Measurements from ENCODE around the gene PPM1J. TPM values are rescaled to one million over a fixed set of nuclear protein-coding genes. Genes with fewer than 3 reads are reported as not detected.

Gene PPM1J
- total RNA-seq, 6 experiments from 2014 or later, result 1.1 to 1.7 (median 1.4) TPM

DNA sequence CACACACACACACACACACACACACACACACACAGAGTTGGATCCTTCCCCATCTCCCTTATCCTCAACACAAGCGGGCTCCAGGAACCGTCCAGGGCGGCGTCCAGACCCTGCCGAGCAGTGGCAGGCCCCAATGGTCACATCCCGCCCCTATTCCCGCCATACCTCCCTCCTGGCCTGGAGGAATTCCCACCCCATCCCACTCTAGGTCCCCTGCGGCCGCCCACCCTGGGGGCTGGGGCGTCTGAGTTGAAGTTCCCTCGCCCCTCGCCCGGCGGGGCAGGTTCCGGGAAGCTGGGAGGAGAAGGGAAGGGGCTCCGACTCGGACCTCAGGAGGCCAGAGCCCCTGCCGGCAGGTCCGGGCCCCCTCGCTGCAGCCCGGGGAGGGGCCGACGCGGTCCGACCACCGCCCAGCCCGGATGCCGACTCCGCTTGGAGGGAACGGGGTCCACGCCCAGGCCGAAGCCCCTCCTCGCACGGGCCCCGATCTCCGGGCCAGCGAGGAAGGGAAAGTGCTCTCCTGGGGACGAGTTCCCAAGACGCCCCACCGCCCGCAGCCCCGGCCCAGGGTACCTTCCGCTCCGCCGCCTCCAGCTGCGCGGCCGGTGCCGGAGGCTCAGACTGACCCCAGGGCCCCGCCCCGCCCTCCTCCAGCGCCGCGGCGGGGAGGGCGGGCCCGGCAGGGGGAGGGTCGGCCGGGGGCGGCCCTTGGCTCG, 8.5 kb downstream of the PPM1J start, which contains the start of gene RHOC:
TSS of gene RHOC (minus strand) at position 623 of the 716 bp plus-strand sequence. CDS start 3,328 bp downstream, outside the sequence.
- H3K27ac Mint-ChIP-seq, result peak within 1 kb of the TSS; percentile 93
- DNase-seq, result no peak
- peak within 1 kb of the TSS; percentile 92 for H3K4me3 Mint-ChIP-seq
- no peaks in the 10 kb centered on the region for H3K9me3 Mint-ChIP-seq
- H3K36me3 Mint-ChIP-seq (ENCODE audit: low read depth), result peaks cover 17% of the 10 kb centered on the region
- H3K4me1 Mint-ChIP-seq (ENCODE audit: low read depth), result peaks cover 50% of the 10 kb centered on the region
- TF ChIP-seq, protein P1, sequence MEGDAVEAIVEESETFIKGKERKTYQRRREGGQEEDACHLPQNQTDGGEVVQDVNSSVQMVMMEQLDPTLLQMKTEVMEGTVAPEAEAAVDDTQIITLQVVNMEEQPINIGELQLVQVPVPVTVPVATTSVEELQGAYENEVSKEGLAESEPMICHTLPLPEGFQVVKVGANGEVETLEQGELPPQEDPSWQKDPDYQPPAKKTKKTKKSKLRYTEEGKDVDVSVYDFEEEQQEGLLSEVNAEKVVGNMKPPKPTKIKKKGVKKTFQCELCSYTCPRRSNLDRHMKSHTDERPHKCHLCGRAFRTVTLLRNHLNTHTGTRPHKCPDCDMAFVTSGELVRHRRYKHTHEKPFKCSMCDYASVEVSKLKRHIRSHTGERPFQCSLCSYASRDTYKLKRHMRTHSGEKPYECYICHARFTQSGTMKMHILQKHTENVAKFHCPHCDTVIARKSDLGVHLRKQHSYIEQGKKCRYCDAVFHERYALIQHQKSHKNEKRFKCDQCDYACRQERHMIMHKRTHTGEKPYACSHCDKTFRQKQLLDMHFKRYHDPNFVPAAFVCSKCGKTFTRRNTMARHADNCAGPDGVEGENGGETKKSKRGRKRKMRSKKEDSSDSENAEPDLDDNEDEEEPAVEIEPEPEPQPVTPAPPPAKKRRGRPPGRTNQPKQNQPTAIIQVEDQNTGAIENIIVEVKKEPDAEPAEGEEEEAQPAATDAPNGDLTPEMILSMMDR (IDR thresholded peaks at IDR 0.05), result no peak
- H3K27me3 Mint-ChIP-seq (ENCODE audit: insufficient read depth), result peaks cover 7% of the 10 kb centered on the region

GRCh38 chr1:112704934-112705627, 10.1 kb downstream of the PPM1J start:
- Mint-ChIP-seq H3K4me3 (peak overlapping the region; percentile 92), H3K27me3 (ENCODE audit: insufficient read depth) (peaks cover 7% of the 10 kb centered on the region), H3K4me1 (ENCODE audit: low read depth) (peaks cover 66% of the 10 kb centered on the region), H3K36me3 (ENCODE audit: low read depth) (peaks cover 18% of the 10 kb centered on the region), H3K27ac (peak overlapping the region; percentile 93), H3K9me3 (no peaks in the 10 kb centered on the region)
- TF ChIP-seq, protein P1 (IDR thresholded peaks at IDR 0.05), result no peak
- peak; percentile 95 for DNase-seq

DNA sequence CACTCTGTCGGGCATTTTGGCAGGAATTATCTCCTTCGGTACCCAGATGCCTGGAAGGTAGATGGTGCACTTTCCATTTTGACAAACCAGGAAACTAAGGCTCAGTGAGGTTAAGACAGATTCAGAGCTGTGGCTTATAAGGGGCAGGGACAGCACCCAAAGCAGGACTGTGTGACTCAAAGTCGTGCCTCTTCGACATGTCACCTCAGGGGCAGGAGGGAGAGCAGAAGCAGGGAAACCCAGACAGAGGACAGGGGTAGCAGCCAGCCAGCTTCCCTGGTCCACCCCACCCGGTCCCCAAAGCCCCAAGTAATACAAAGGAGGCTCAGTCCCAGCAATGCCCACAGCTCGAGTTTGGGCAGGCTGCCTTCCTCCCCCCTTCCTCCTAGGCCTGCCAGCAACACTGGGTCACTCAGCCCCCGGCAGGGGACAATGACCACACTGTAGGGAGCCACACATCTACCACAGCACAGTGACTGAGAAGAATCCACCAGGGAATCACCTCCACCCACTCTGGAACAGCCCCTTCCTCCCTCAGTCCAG, 10.7 kb downstream of the PPM1J start:
- DNase-seq, result no peak
- peak overlapping the region; percentile 92 for H3K4me3 Mint-ChIP-seq
- H3K27me3 Mint-ChIP-seq (ENCODE audit: insufficient read depth), result peaks cover 7% of the 10 kb centered on the region
- H3K4me1 Mint-ChIP-seq (ENCODE audit: low read depth), result peaks cover 72% of the 10 kb centered on the region
- H3K27ac Mint-ChIP-seq, result peak overlapping the region; percentile 93
- no peaks in the 10 kb centered on the region for H3K9me3 Mint-ChIP-seq
- peaks cover 23% of the 10 kb centered on the region for H3K36me3 Mint-ChIP-seq (ENCODE audit: low read depth)
- TF ChIP-seq, protein P1 (IDR thresholded peaks at IDR 0.05), result no peak

DNA sequence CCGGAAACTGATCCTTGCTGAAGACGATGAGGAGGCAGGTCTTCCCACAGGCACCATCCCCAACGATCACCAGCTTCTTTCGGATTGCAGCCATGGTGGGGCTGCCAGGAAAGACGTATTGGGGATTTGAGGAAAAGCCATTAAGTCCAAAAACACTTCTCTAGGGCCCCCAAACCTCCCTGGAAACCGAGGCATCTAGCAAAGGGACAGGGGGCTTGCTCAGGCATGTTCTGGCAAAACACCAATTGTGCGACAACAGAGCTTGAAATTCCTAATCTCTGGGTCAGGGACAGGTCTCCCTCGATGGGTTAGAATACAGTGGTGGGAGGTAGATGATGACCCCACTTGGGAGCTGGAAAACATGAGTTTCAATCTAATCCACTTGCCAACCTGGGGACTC, 11.4 kb downstream of the PPM1J start:
- peak overlapping the region; percentile 92 for H3K4me3 Mint-ChIP-seq
- peaks cover 27% of the 10 kb centered on the region for H3K36me3 Mint-ChIP-seq (ENCODE audit: low read depth)
- H3K4me1 Mint-ChIP-seq (ENCODE audit: low read depth), result peaks cover 80% of the 10 kb centered on the region
- H3K9me3 Mint-ChIP-seq, result no peaks in the 10 kb centered on the region
- DNase-seq, result no peak
- H3K27me3 Mint-ChIP-seq (ENCODE audit: insufficient read depth), result peaks cover 7% of the 10 kb centered on the region
- peak overlapping the region; percentile 93 for H3K27ac Mint-ChIP-seq
- TF ChIP-seq, protein P1 (IDR thresholded peaks at IDR 0.05), result no peak

- TF ChIP-seq, protein P1 (IDR thresholded peaks at IDR 0.05), result no peak
- DNase-seq, result no peak
- peak overlapping the region; percentile 50 for H3K4me3 Mint-ChIP-seq
- H3K9me3 Mint-ChIP-seq, result no peaks in the 10 kb centered on the region
- peaks cover 27% of the 10 kb centered on the region for H3K36me3 Mint-ChIP-seq (ENCODE audit: low read depth)
- H3K27me3 Mint-ChIP-seq (ENCODE audit: insufficient read depth), result peaks cover 7% of the 10 kb centered on the region
- peaks cover 77% of the 10 kb centered on the region for H3K4me1 Mint-ChIP-seq (ENCODE audit: low read depth)
- peak overlapping the region; percentile 92 for H3K27ac Mint-ChIP-seq
Measured at GRCh38 chr1:112702420-112703261, 12.5 kb downstream of the PPM1J start.
